Measurements from ENCODE around the gene SRGAP1. TPM values are rescaled to one million over a fixed set of nuclear protein-coding genes. Genes with fewer than 3 reads are reported as not detected.

Gene SRGAP1
- total and polyA plus RNA-seq, 2 of the 8 experiments (the other 6 are each of a cell fraction or from before 2014, with no cell fraction given): 3.2 to 7.3 TPM

GRCh38 chr12:63942464-63943241 is 98.2 kb downstream of the SRGAP1 start:
- TF ChIP-seq TBP (IDR thresholded peaks at IDR 0.05; ENCODE audit: low read depth, low read length): no peak
- no peak for TF ChIP-seq GTF2F1 (IDR thresholded peaks at IDR 0.05; ENCODE audit: borderline replicate concordance, low read depth, low read length)
- TF ChIP-seq SP1 (IDR thresholded peaks at IDR 0.05; ENCODE audit: low read depth, low read length): no peak
- no peak for TF ChIP-seq EP300 (IDR thresholded peaks at IDR 0.05; ENCODE audit: borderline replicate concordance in 1 of 2, low read depth in 2 of 2, low read length in 2 of 2)
- no peak for TF ChIP-seq SP4 (IDR thresholded peaks at IDR 0.05; ENCODE audit: low read length)
- no peak for TF ChIP-seq NRF1 (IDR thresholded peaks at IDR 0.05; ENCODE audit: low read depth, low read length)
- TF ChIP-seq USF2 (IDR thresholded peaks at IDR 0.05; ENCODE audit: low read length): no peak
- TF ChIP-seq RBBP5 (IDR thresholded peaks at IDR 0.05; ENCODE audit: borderline replicate concordance, low read depth, low read length): no peak
- Histone ChIP-seq H3K23me2 (ENCODE audit: low read depth, low read length) (no peaks in the 10 kb centered on the region; the same call in 1 of the 2 replicates), H3K4me2 (ENCODE audit: insufficient read depth in 1 of 2, low read depth in 2 of 2, low read length in 2 of 2) (no peak overlapping the region), H3K9ac (replicated peaks in 1 of 4; ENCODE audit: extremely low read depth in 1 of 4, low read depth in 3 of 4, low read length in 3 of 4) (no peak overlapping the region), H3K27ac (ENCODE audit: low read depth, low read length) (no peak overlapping the region), H4K91ac (replicated peaks; ENCODE audit: insufficient read length, low read length) (no peak overlapping the region), H3K4me1 (replicated peaks in 1 of 4; ENCODE audit: control insufficient read depth in 3 of 4, insufficient read depth in 4 of 4, low read length in 3 of 4) (peaks cover 0 to 6% (median 2%) of the 10 kb centered on the region in 4 experiments; a peak in 2 of 7 replicates), H3K18ac (ENCODE audit: extremely low read depth, low read length) (no peak overlapping the region), H3K4ac (replicated peaks; ENCODE audit: insufficient read length, low read depth, low read length) (no peak overlapping the region), H2BK15ac (ENCODE audit: low read length) (no peak overlapping the region), H3K36me3 (ENCODE audit: control insufficient read depth in 2 of 4, insufficient read depth in 4 of 4, low read length in 3 of 4) (no peaks in the 10 kb centered on the region), H3K9me3 (ENCODE audit: insufficient read depth in 2 of 2, low read depth in 1 of 2, low read length in 1 of 2) (no peaks in the 10 kb centered on the region), H3K4me3 (ENCODE audit: extremely low read depth in 1 of 4, insufficient read depth in 2 of 4, low read depth in 3 of 4, low read length in 4 of 4) (no peak overlapping the region), H2BK12ac (ENCODE audit: low read depth, low read length) (no peak overlapping the region), H4K20me1 (replicated peaks in 1 of 2; ENCODE audit: control insufficient read depth in 1 of 2, insufficient read depth in 2 of 2, low read length in 2 of 2) (no peaks in the 10 kb centered on the region), H2BK5ac (ENCODE audit: low read depth, low read length) (no peak overlapping the region), H2AFZ (ENCODE audit: low read length) (no peak overlapping the region), H2BK20ac (ENCODE audit: low read length) (no peak overlapping the region), H3K27me3 (replicated peaks in 1 of 4; ENCODE audit: control insufficient read depth in 3 of 4, extremely low read depth in 1 of 4, insufficient read depth in 3 of 4, low read length in 3 of 4) (no peaks in the 10 kb centered on the region), H4K8ac (ENCODE audit: extremely low read depth, insufficient read depth, low read length) (no peak overlapping the region), H3K56ac (replicated peaks; ENCODE audit: insufficient read length, low read depth, low read length) (no peak overlapping the region), H3K14ac (ENCODE audit: insufficient read length) (no peak overlapping the region), H3K23ac (ENCODE audit: insufficient read length) (no peak overlapping the region), H2BK120ac (replicated peaks; ENCODE audit: low read depth, low read length) (no peak overlapping the region), H2AK5ac (ENCODE audit: low read depth, low read length) (no peak overlapping the region), H3K79me1 (ENCODE audit: low read depth, low read length) (no peaks in the 10 kb centered on the region), H3K79me2 (ENCODE audit: control insufficient read depth in 1 of 2, insufficient read depth in 2 of 2, low read length in 2 of 2) (no peaks in the 10 kb centered on the region), H4K5ac (ENCODE audit: insufficient read length, low read depth, low read length) (no peak overlapping the region)
- ChIA-PET CTCF (ENCODE audit: partially characterized antibody) (interaction anchor here (0.5 kb wide), 1 partner anchor 30 kb away, joined by 4 read pairs; no protein-coding TSS in a partner anchor), POLR2A (ENCODE audit: partially characterized antibody) (no interaction called here)
- WGBS, 2 experiments (ENCODE audit: extremely low coverage in 1 of 2, insufficient coverage in 1 of 2, insufficient read length in 1 of 2, insufficient replicate concordance in 2 of 2, low coverage in 1 of 2, low lambda C conversion rate in 2 of 2, missing lambda C conversion rate in 1 of 2): 87% methylated on average over 9 of the region's 9 CpGs; no CpG with 5 or more reads in 1 of the 2 experiments
- DNase-seq (ENCODE audit: low read depth in 1 of 2, low spot score in 2 of 2) (no peak), FAIRE-seq (no peak)
